ENCODE data around the gene STUB1.

Gene STUB1

GRCh38 chr16:669666-670065, 10.5 kb upstream of the STUB1 start:
- no peak overlapping the region; the same call in 1 of the 2 replicates for H3K4me3 ChIP-seq (replicated peaks; ENCODE audit: insufficient read depth, low read length)

GRCh38 chr16:670485-671352, 9.5 kb upstream of the STUB1 start:
- H3K27me3 ChIP-seq (ENCODE audit: insufficient read depth, poor library complexity, severe bottlenecking), result no peaks in the 10 kb centered on the region
- no peak for DNase-seq (ENCODE audit: low read depth in 1 of 2, low spot score in 1 of 2)
- TF ChIP-seq POLR2AphosphoS5 (IDR thresholded peaks at IDR 0.05; ENCODE audit: low read depth), result no peak
- TF ChIP-seq REST (IDR thresholded peaks at IDR 0.05; ENCODE audit: insufficient replicate concordance, low read depth), result no peak
- TF ChIP-seq GABPA (IDR thresholded peaks at IDR 0.05; ENCODE audit: low read depth), result no peak
- no peak for TF ChIP-seq CTCF (IDR thresholded peaks at IDR 0.05; ENCODE audit: insufficient read depth, low read length)
- no peak for TF ChIP-seq SPI1 (IDR thresholded peaks at IDR 0.05; ENCODE audit: borderline replicate concordance, low read depth)
- no peak overlapping the region for H3K27ac ChIP-seq (replicated peaks)
- no peak overlapping the region for H3K4me3 ChIP-seq (replicated peaks; ENCODE audit: insufficient read depth, low read length)

More at GRCh38 chr16:669666-670065, 10.5 kb upstream of the STUB1 start:
- H3K27me3 ChIP-seq (ENCODE audit: insufficient read depth, poor library complexity, severe bottlenecking), result no peaks in the 10 kb centered on the region
- no peak for TF ChIP-seq CTCF (IDR thresholded peaks at IDR 0.05; ENCODE audit: insufficient read depth, low read length)
- TF ChIP-seq SPI1 (IDR thresholded peaks at IDR 0.05; ENCODE audit: borderline replicate concordance, low read depth), result no peak
- no peak for TF ChIP-seq REST (IDR thresholded peaks at IDR 0.05; ENCODE audit: insufficient replicate concordance, low read depth)
- TF ChIP-seq POLR2AphosphoS5 (IDR thresholded peaks at IDR 0.05; ENCODE audit: low read depth), result no peak
- no peak for TF ChIP-seq GABPA (IDR thresholded peaks at IDR 0.05; ENCODE audit: low read depth)
- no peak overlapping the region for H3K27ac ChIP-seq (replicated peaks)
- no peak for DNase-seq (ENCODE audit: low read depth in 1 of 2, low spot score in 1 of 2)

GRCh38 chr16:671353-672131, 8.7 kb upstream of the STUB1 start:
- Histone ChIP-seq H3K27ac (replicated peaks) (no peak overlapping the region), H3K27me3 (ENCODE audit: insufficient read depth, poor library complexity, severe bottlenecking) (no peaks in the 10 kb centered on the region), H3K4me3 (replicated peaks; ENCODE audit: insufficient read depth, low read length) (no peak overlapping the region)
- DNase-seq (ENCODE audit: low read depth in 1 of 2, low spot score in 1 of 2), result no peak
- TF ChIP-seq POLR2AphosphoS5 (IDR thresholded peaks at IDR 0.05; ENCODE audit: low read depth), result no peak
- no peak for TF ChIP-seq SPI1 (IDR thresholded peaks at IDR 0.05; ENCODE audit: borderline replicate concordance, low read depth)
- no peak for TF ChIP-seq REST (IDR thresholded peaks at IDR 0.05; ENCODE audit: insufficient replicate concordance, low read depth)
- no peak for TF ChIP-seq GABPA (IDR thresholded peaks at IDR 0.05; ENCODE audit: low read depth)
- TF ChIP-seq CTCF (IDR thresholded peaks at IDR 0.05; ENCODE audit: insufficient read depth, low read length), result no peak
